K562 (cell line): Measurements from ENCODE around the gene GPR4. TPM values are rescaled to one million over a fixed set of nuclear protein-coding genes. Genes with fewer than 3 reads are reported as not detected.

Experiments
- ATAC-seq: fragments of 200-7000 bp; cut with Tn5 transposase; 3 replicates; pipeline ENCODE4 v1.9.1; 2020; ENCODE audit warnings: moderate library complexity
- BruUV-seq: library from RNA; stranded (reverse); fragments of 400-500 nt; replicated peaks from 2 replicates; lab custom pipeline; 2021; lab: Mats Ljungman, UMichigan
- CTCF ChIA-PET: fragments of 300-600 bp; formaldehyde crosslinking; extraction: SDS; loops from one replicate; lab custom pipeline; 2021; ENCODE audit warnings: low intra/inter-chr PET ratio; lab: Yijun Ruan, JAX
- POLR2A ChIA-PET: fragments of 300-600, 350-650 bp; sonication (Branson Sonifier 250); formaldehyde crosslinking; extraction: SDS; loops from one replicate; lab custom pipeline; 2021; ENCODE audit warnings: antibody characterized with exemption, inconsistent platforms; lab: Yijun Ruan, JAX
- DNase-seq, 4 experiments: peaks; one replicate each; pipeline versions ENCODE4 v3.0.0 to v3.0.0-alpha.2; 2011 to 2018; ENCODE audit warnings: low spot score in 3 of 4, mixed read lengths in 3 of 4; ENCODE audit errors: extremely low read depth in 1 of 4
- FAIRE-seq: peaks from 2 replicates; lab custom pipeline; 2011; peaks lifted over from hg19 to GRCh38; lab: Jason Lieb, UNC
- H2AFZ ChIP-seq: 2 replicates; pipeline ENCODE4 v1.6.0; 2011; ENCODE audit warnings: low read depth, low read length, control low read depth, inconsistent platforms
- H3K27ac ChIP-seq: fragments of 200-600 bp; 3 replicates; pipeline ENCODE4 v1.8.0; 2011; ENCODE audit warnings: low read depth, mild to moderate bottlenecking, control low read depth, inconsistent platforms, low read length, moderate library complexity, mixed read lengths; ENCODE audit errors: extremely low read depth
- H3K27me3 ChIP-seq, 2 experiments: fragments of 300-600 bp in 1 of 2; 2 replicates in 1 of 2; 3 replicates in 1 of 2; pipeline versions ENCODE4 v1.6.0 to v1.8.0; 2011; ENCODE audit warnings: inconsistent platforms in 2 of 2, low read length in 2 of 2, mild to moderate bottlenecking in 1 of 2, mixed read lengths in 1 of 2, moderate library complexity in 1 of 2; ENCODE audit not compliant: control insufficient read depth in 2 of 2, insufficient read depth in 2 of 2
- H3K36me3 ChIP-seq: fragments of 300-600 bp; 3 replicates; pipeline ENCODE4 v1.8.0; 2011; ENCODE audit warnings: mild to moderate bottlenecking, low read length, inconsistent platforms; ENCODE audit not compliant: control insufficient read depth, insufficient read depth
- H3K4me1 ChIP-seq, 2 experiments: fragments of 200-600 bp in 1 of 2; replicated peaks in 1 of 2; 2 replicates in 1 of 2; 3 replicates in 1 of 2; pipeline versions ENCODE4 v1.5.1 to v1.8.0; 2011; ENCODE audit warnings: inconsistent platforms in 2 of 2, low read length in 2 of 2, mild to moderate bottlenecking in 1 of 2, mixed read lengths in 1 of 2, moderate library complexity in 1 of 2; ENCODE audit not compliant: control insufficient read depth in 2 of 2, insufficient read depth in 2 of 2
- H3K4me2 ChIP-seq: 2 replicates; pipeline ENCODE4 v1.6.1; 2011; ENCODE audit warnings: low read length, control low read depth, inconsistent platforms, mixed read lengths; ENCODE audit not compliant: insufficient read depth
- H3K4me3 ChIP-seq: fragments of 200-600 bp; sonication (generic), shearing (Covaris generic); 2 replicates; pipeline ENCODE4 v1.5.1; 2016; ENCODE audit warnings: control low read depth, inconsistent platforms
- H3K79me2 ChIP-seq: fragments of 200-600 bp; 3 replicates; pipeline ENCODE4 v1.8.0; 2011; ENCODE audit warnings: low read length, inconsistent platforms; ENCODE audit not compliant: control insufficient read depth, insufficient read depth
- H3K9ac ChIP-seq, 2 experiments: 2 replicates each; pipeline versions ENCODE4 v1.6.0 to v1.6.1; 2011; ENCODE audit warnings: low read depth in 2 of 2, low read length in 2 of 2, control low read depth in 1 of 2, inconsistent platforms in 1 of 2, mild to moderate bottlenecking in 1 of 2, mixed read lengths in 1 of 2; ENCODE audit not compliant: insufficient read depth in 1 of 2
- H3K9me1 ChIP-seq: one replicate; pipeline ENCODE4 v1.6.0; 2011; ENCODE audit warnings: inconsistent platforms, mild to moderate bottlenecking, low read length, moderate library complexity; ENCODE audit not compliant: control insufficient read depth, insufficient read depth
- H3K9me3 ChIP-seq: replicated peaks from 2 replicates; pipeline ENCODE4 v1.5.1; 2011; ENCODE audit warnings: low read depth, low read length, inconsistent platforms; ENCODE audit not compliant: control insufficient read depth, insufficient read depth
- H4K20me1 ChIP-seq: replicated peaks from 2 replicates; pipeline ENCODE4 v1.6.1; 2011; ENCODE audit warnings: low read length, inconsistent platforms, mixed read lengths; ENCODE audit not compliant: control insufficient read depth, insufficient read depth
- ATF3 ChIP-seq, 2 experiments: fragments of 450-650 bp in 1 of 2; sonication (generic) in 1 of 2; formaldehyde crosslinking in 1 of 2; IDR thresholded peaks in 1 of 2; conservative IDR thresholded peaks in 1 of 2; 2 replicates each; pipeline versions ENCODE4 v1.6.1 to v1.8.1; 2016 to 2023; ENCODE audit warnings: mild to moderate bottlenecking in 2 of 2, moderate library complexity in 2 of 2, inconsistent platforms in 1 of 2, missing genetic modification reagents in 1 of 2
- BCOR ChIP-seq: fragments of 450-650 bp; IDR thresholded peaks from 2 replicates; pipeline ENCODE4 v1.6.1; 2016
- CEBPB ChIP-seq: fragments of 450-650 bp; IDR thresholded peaks from 2 replicates; pipeline ENCODE4 v1.6.1; 2016; ENCODE audit warnings: missing genetic modification characterization, missing compliant biosample characterization
- DNMT1 ChIP-seq: fragments of 450-650 bp; IDR thresholded peaks from 2 replicates; pipeline ENCODE4 v1.6.1; 2016; ENCODE audit warnings: antibody characterized with exemption, mild to moderate bottlenecking
- GATA2 ChIP-seq: sonication (generic); formaldehyde crosslinking; IDR thresholded peaks from 2 replicates; pipeline ENCODE4 v1.4.0; 2020; ENCODE audit warnings: mild to moderate bottlenecking, missing genetic modification reagents
- GTF3C2 ChIP-seq: IDR thresholded peaks from 3 replicates; pipeline ENCODE4 v1.6.1; 2011; ENCODE audit warnings: borderline replicate concordance, mild to moderate bottlenecking, moderate library complexity; ENCODE audit not compliant: insufficient read length; ENCODE audit errors: extremely low read depth
- HEY1 ChIP-seq: fragments of 250-450 bp; sonication (Bioruptor Pico); IDR thresholded peaks from 2 replicates; pipeline ENCODE4 v1.5.0; 2020; ENCODE audit warnings: mild to moderate bottlenecking, moderate library complexity, borderline replicate concordance
- NFYB ChIP-seq: IDR thresholded peaks from 2 replicates; pipeline ENCODE4 v1.6.1; 2011; ENCODE audit warnings: mild to moderate bottlenecking, moderate library complexity; ENCODE audit not compliant: insufficient read length; ENCODE audit errors: extremely low read depth
- TAF9B ChIP-seq: fragments of 450-650 bp; IDR thresholded peaks from 2 replicates; pipeline ENCODE4 v1.6.1; 2018; ENCODE audit warnings: mild to moderate bottlenecking; ENCODE audit not compliant: partially characterized antibody
- THAP7 ChIP-seq: fragments of 250-450 bp; sonication (Bioruptor Pico); IDR thresholded peaks from 2 replicates; pipeline ENCODE4 v1.5.0; 2021
- ZNF174 ChIP-seq: fragments of 250-450 bp; sonication (Bioruptor Pico); IDR thresholded peaks from 2 replicates; pipeline ENCODE4 v1.4.0; 2020; ENCODE audit warnings: mild to moderate bottlenecking
- ZNF449 ChIP-seq: fragments of 250-450 bp; sonication (Bioruptor Pico); IDR thresholded peaks from 2 replicates; pipeline ENCODE4 v1.8.0; 2022; ENCODE audit warnings: moderate library complexity, mild to moderate bottlenecking, inconsistent platforms
- ZNF511 ChIP-seq: sonication (generic); formaldehyde crosslinking; IDR thresholded peaks from 2 replicates; pipeline ENCODE4 v1.8.0; 2022; ENCODE audit warnings: mild to moderate bottlenecking, missing genetic modification reagents
- ZNF586 ChIP-seq: fragments of 450-650 bp; formaldehyde crosslinking; conservative IDR thresholded peaks from 2 replicates; pipeline ENCODE4 v1.4.0; 2020; ENCODE audit warnings: mild to moderate bottlenecking, moderate library complexity
- WGBS: fragments of 100-300 bp; shearing (Covaris generic); methylation state at CpG from one replicate; pipeline ENCODE4 v1.1.6; 2016; ENCODE audit warnings: low coverage, mixed read lengths; ENCODE audit not compliant: insufficient coverage; ENCODE audit errors: missing lambda C conversion rate; 5-methylcytosine and 5-hydroxymethylcytosine counted together
- in situ Hi-C: fragments of 300-500 bp; cut with MboI; formaldehyde crosslinking; loops from 4 replicates; pipeline ENCODE4 v1.15.0; 2018; ENCODE audit warnings: inconsistent platforms, mixed read lengths
- intact Hi-C: fragments of 100-400 bp; cut with micrococcal nuclease; formaldehyde crosslinking; loops from 2 replicates; pipeline ENCODE4 v1.14.2; 2022
- polyA plus RNA-seq, 8 experiments: library from polyadenylated mRNA; depleted of rRNA in 4 of 8; stranded (reverse) in 5 of 8; unstranded in 3 of 8; fragments of >200 nt; fragmentation: Nextera tagmentation in 2 of 8; fragmentation: Illumina TruSeq in 1 of 8; extraction: Ambion mirVana in 2 of 8; extraction: Trizol in 1 of 8; gene quantifications; 2 replicates each; pipeline versions ENCODE4 v1.2.1 to v1.2.3, GENCODE V29; 2011 to 2014; ENCODE audit warnings: inconsistent platforms in 1 of 8, missing spikeins in 1 of 8
- total RNA-seq, 7 experiments: library from RNA; depleted of rRNA in 6 of 7; stranded (reverse); fragments of >200 nt in 6 of 7; fragmentation: Illumina TruSeq in 2 of 7; extraction: Trizol in 2 of 7; gene quantifications; 2 replicates each; pipeline versions ENCODE4 v1.2.1 to v1.2.3, GENCODE V29; 2011 to 2021; ENCODE audit warnings: low replicate concordance in 1 of 7

The GPR4 gene
- total and polyA plus RNA-seq, 9 of the 15 experiments (the other 6 are each of a cell fraction or from before 2014, with no cell fraction given) = 0.03 to 0.09 (median 0.04) TPM; not detected in 5

GRCh38 chr19:45613926-45614725 lies 12.1 kb upstream of the GPR4 start:
- ATAC-seq (no peak), FAIRE-seq (no peak), DNase-seq (peak in 1 of 4 experiments; percentile 24)
- intact Hi-C loops (no loop called here), in situ Hi-C loops (no loop called here)
- Histone ChIP-seq H3K9me1 (no peaks in the 10 kb centered on the region), H3K4me3 (no peak overlapping the region), H3K9me3 (no peaks in the 10 kb centered on the region), H3K9ac (peak overlapping the region; percentile 3 to 70; a peak in 3 of 4 replicates), H4K20me1 (no peaks in the 10 kb centered on the region), H3K4me1 (peaks cover 11 to 18% of the 10 kb centered on the region in 2 experiments), H3K36me3 (peaks cover 72% of the 10 kb centered on the region; the same call in 2 of the 3 replicates), H3K79me2 (peaks cover 7% of the 10 kb centered on the region; the same call in 2 of the 3 replicates), H3K27me3 (no peaks in the 10 kb centered on the region), H3K4me2 (no peak overlapping the region), H3K27ac (peak overlapping the region; percentile 20; the same call in 2 of the 3 replicates), H2AFZ (no peak overlapping the region)
- BruUV-seq = no TSS peak
- 71% methylated on average over 10 of the region's 10 CpGs for WGBS
- ChIA-PET POLR2A (interaction anchor here (0.5 to 1.1 kb wide), 2 partner anchors 12 to 314 kb away, joined by 3 read pairs; partner anchors contain the start of gene GPR4), CTCF (no interaction called here)
- TF ChIP-seq HEY1 (CRISPR knock-in tag) (no peak), ATF3 (IDR thresholded peaks at IDR 0.05) (peak; percentile 59), ATF3 (CRISPR knock-in tag; conservative IDR thresholded peaks at IDR 0.05) (no peak), GTF3C2 (peak; percentile 43), ZNF586 (CRISPR knock-in tag) (no peak), ZNF174 (no peak), CEBPB (tag) (no peak), BCOR (0 out of 2 replicates have a peak, but pooled peaks have one; percentile 43), THAP7 (no peak), TAF9B (no peak), ZNF511 (no peak), ZNF449 (CRISPR knock-in tag) (no peak), GATA2 (CRISPR knock-in tag) (no peak), DNMT1 (no peak), NFYB (no peak)
